Suprapubic skin (tissue), 4 donors: ENCODE measurements around the gene SYT12. TPM values are rescaled to one million over a fixed set of nuclear protein-coding genes. Genes with fewer than 3 reads are reported as not detected.

Experiments used
- DNase-seq, 2 donors: peaks; one replicate each; pipeline ENCODE4 v3.0.0-alpha.2; 2019; ENCODE audit warnings: low spot score in 2 of 2
- H3K27ac ChIP-seq: fragments of 200-600 bp; sonication (generic); one replicate; pipeline ENCODE4 v1.5.1; 2019
- H3K27me3 ChIP-seq: fragments of 200-600 bp; sonication (generic); one replicate; pipeline ENCODE4 v1.5.1; 2019
- H3K36me3 ChIP-seq: fragments of 200-600 bp; sonication (generic); one replicate; pipeline ENCODE4 v1.5.1; 2019
- H3K4me1 ChIP-seq: fragments of 200-600 bp; sonication (generic); one replicate; pipeline ENCODE4 v1.5.1; 2019
- H3K4me3 ChIP-seq: fragments of 200-600 bp; sonication (generic); one replicate; pipeline ENCODE4 v1.5.1; 2019; ENCODE audit warnings: mild to moderate bottlenecking
- H3K9me3 ChIP-seq: fragments of 200-600 bp; sonication (generic); one replicate; pipeline ENCODE4 v1.5.1; 2019
- EP300 ChIP-seq: sonication (generic); formaldehyde crosslinking; IDR thresholded peaks from one replicate; pipeline ENCODE4 v1.6.1; 2017; ENCODE audit warnings: antibody characterized with exemption
- POLR2A ChIP-seq, 2 donors: fragments of 450-650 bp; IDR thresholded peaks; one replicate each; pipeline ENCODE4 v1.6.1; 2017; ENCODE audit warnings: antibody characterized with exemption in 2 of 2, mild to moderate bottlenecking in 2 of 2, moderate library complexity in 2 of 2
- POLR2AphosphoS5 ChIP-seq, 3 donors: sonication (generic); formaldehyde crosslinking; IDR thresholded peaks; one replicate each; pipeline ENCODE4 v1.6.1; 2017; ENCODE audit warnings: antibody characterized with exemption in 3 of 3
- WGBS: methylation state at CpG from one replicate; pipeline ENCODE4 v1.1.5; 2018; 5-methylcytosine and 5-hydroxymethylcytosine counted together
- total RNA-seq, 4 donors: library from RNA; depleted of rRNA; stranded (reverse); fragments of >200 nt; gene quantifications; one replicate each; pipeline ENCODE4 v1.1.0, GENCODE V29; 2016
- TF ChIP-seq, protein P1 (sequence below), 2 donors: fragments of 200-600 bp in 1 of 2; fragments of 450-650 bp in 1 of 2; sonication (generic) in 1 of 2; IDR thresholded peaks; one replicate each; pipeline ENCODE4 v1.5.1; 2016 to 2019; ENCODE audit warnings: antibody characterized with exemption in 2 of 2, mild to moderate bottlenecking in 1 of 2, moderate library complexity in 1 of 2

Gene SYT12
- total RNA-seq, 4 donors from 2014 or later, result 0.38 to 1.1 (median 0.53) TPM

DNA sequence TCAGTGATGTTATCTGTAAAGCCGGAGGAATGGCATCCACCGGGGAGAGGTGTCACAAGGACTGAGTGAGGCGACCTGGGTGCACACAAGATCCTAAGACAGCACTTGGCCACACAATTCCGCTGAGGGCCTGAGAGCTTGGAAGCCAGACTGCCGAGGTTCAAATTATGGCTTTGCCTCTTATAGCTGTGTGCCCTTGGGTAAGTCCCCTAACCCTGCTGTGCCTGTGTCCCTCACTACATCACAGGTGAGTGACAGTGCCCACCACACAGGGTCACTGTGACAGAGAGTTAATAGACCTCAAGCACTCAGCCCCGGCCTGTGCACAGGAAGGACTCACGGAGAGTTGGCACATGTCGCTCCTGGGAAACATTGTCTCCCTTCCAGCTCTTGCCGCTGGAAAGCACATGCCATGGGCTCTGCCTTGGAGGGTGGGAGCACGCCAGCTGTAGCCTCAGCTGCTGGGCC, 34.3 kb downstream of the SYT12 start:
- 47% methylated on average over 6 of the region's 10 CpGs for WGBS
- Histone ChIP-seq H3K27ac (peak overlapping the region; percentile 90), H3K4me3 (peak overlapping the region; percentile 57), H3K9me3 (no peaks in the 10 kb centered on the region), H3K27me3 (no peaks in the 10 kb centered on the region), H3K36me3 (no peaks in the 10 kb centered on the region), H3K4me1 (peaks cover 49% of the 10 kb centered on the region)
- DNase-seq, result peak in 1 of 2 donors; percentile 76
- TF ChIP-seq, protein P1, sequence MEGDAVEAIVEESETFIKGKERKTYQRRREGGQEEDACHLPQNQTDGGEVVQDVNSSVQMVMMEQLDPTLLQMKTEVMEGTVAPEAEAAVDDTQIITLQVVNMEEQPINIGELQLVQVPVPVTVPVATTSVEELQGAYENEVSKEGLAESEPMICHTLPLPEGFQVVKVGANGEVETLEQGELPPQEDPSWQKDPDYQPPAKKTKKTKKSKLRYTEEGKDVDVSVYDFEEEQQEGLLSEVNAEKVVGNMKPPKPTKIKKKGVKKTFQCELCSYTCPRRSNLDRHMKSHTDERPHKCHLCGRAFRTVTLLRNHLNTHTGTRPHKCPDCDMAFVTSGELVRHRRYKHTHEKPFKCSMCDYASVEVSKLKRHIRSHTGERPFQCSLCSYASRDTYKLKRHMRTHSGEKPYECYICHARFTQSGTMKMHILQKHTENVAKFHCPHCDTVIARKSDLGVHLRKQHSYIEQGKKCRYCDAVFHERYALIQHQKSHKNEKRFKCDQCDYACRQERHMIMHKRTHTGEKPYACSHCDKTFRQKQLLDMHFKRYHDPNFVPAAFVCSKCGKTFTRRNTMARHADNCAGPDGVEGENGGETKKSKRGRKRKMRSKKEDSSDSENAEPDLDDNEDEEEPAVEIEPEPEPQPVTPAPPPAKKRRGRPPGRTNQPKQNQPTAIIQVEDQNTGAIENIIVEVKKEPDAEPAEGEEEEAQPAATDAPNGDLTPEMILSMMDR (IDR thresholded peaks at IDR 0.05), result no peak
- TF ChIP-seq POLR2A (IDR thresholded peaks at IDR 0.05) (no peak), EP300 (no peak), POLR2AphosphoS5 (IDR thresholded peaks at IDR 0.05) (no peak)

DNA sequence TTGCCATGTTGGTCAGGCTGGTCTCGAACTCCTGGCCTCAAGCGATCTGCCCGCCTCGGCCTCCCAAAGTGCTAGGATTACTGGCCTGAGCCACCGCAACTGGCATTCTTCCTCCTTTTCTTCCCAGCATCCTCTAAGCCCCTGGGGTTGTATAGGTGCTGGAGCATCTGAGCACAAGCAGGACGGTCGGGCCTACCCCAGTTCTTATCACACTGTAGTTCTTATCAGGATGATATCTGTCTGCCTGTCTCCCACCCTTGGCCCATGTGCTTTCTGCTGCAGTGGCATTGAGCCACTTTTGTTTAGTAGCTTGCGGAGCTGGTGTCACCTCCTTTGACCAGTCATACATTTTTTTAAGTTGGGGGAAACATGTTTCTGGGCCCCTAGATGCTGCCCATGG, 35.6 kb downstream of the SYT12 start:
- no peak overlapping the region for H3K4me3 ChIP-seq
- peaks cover 40% of the 10 kb centered on the region for H3K4me1 ChIP-seq
- no peak overlapping the region for H3K27ac ChIP-seq
- no peaks in the 10 kb centered on the region for H3K27me3 ChIP-seq
- no peak for TF ChIP-seq POLR2AphosphoS5 (IDR thresholded peaks at IDR 0.05)
- TF ChIP-seq POLR2A (IDR thresholded peaks at IDR 0.05), result no peak
- TF ChIP-seq, protein P1 (IDR thresholded peaks at IDR 0.05), result no peak
- no peak for TF ChIP-seq EP300
- DNase-seq, result no peak
- no peaks in the 10 kb centered on the region for H3K9me3 ChIP-seq
- WGBS, result 86% methylated on average over 8 of the region's 8 CpGs
- no peaks in the 10 kb centered on the region for H3K36me3 ChIP-seq

DNA sequence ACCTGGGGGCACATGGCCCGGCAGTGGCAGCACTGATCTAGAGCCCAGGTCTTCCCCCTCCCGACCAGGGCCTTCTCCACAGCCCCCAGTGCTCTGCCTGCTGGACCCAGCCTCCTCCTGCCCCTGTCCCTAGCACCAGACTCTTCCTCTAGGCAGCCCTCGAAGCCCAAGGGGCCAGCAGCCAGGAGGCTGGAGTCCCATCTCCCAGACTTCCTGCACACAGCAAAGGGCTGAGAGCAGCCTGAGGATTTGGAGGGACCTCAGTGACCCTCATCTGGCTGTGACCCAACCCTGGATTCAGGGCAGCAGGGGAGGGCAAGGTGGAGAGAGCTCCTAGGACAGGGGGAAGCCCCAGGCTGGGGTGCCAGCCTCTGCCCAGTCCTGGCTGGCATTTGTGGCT, 36.7 kb downstream of the SYT12 start:
- TF ChIP-seq POLR2AphosphoS5 (IDR thresholded peaks at IDR 0.05) (no peak), POLR2A (IDR thresholded peaks at IDR 0.05) (no peak), EP300 (no peak)
- TF ChIP-seq, protein P1 (IDR thresholded peaks at IDR 0.05), result no peak
- H3K27me3 ChIP-seq, result no peaks in the 10 kb centered on the region
- H3K4me3 ChIP-seq, result no peak overlapping the region
- 97% methylated on average over 2 of the region's 3 CpGs for WGBS
- H3K4me1 ChIP-seq, result peaks cover 32% of the 10 kb centered on the region
- no peak for DNase-seq
- H3K9me3 ChIP-seq, result no peaks in the 10 kb centered on the region
- H3K36me3 ChIP-seq, result no peaks in the 10 kb centered on the region
- no peak overlapping the region for H3K27ac ChIP-seq

DNA sequence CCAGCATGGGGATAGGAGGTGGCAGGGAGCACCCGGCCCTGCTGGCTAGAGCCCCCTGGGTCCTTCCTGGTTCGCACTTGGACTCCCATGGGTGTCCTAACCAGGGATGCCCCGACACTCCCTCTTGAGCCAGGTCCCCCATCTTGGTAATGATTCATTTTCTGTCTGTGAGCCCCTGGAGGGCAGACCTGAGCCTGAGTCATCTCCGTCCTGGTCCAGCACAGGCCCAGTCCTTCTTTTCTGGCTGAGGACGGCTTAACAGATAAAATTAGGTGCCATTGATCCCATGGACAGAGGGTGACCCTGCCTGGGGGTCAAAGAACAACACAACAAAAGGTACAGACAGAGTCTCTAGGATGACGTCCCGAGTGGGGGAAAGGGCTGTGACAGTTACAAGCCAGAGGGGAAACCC, 37.2 kb downstream of the SYT12 start:
- peaks cover 28% of the 10 kb centered on the region for H3K4me1 ChIP-seq
- WGBS, result 97% methylated on average over 6 of the region's 7 CpGs

DNA sequence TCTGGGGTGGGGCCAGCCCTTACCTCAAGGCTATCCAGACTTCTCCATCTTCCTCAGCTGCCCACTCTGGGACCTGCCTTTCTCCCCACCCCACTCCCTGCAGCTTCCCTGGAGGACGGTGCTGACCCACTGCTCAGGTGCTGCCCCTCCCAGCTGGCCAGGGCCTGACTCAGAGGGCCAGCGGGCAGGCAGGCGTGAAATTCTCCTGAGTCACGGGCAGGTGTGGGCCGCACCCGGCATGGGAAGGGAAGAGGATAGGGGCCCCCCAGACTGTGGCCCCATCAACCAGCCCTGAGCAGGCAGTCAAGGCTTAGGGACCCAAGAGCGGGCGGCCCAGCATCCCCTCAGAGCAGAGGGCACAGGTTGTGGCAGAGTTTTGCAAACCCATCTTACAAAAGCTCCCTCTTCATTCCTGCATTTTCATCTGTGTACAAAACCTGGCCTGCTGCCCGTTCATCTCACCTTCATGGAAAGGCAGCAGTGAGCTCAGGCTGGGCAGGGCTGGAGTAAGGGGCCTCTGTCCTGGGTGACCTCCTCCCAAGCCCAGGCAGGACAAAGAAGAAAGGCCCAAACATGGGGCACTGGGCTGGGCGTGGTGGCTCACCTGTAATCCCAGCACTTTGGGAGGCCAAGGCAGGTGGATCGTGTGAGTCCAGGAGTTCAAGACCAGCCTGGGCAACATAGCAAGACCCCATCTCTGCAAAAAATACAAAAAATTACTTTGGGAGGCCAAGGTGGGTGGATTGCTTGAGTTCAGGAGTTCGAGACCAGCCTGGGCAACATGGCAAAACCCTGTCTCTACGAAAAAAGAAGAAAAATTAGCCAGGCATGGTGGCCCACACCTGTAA, 39.8 kb downstream of the SYT12 start:
- H3K4me3 ChIP-seq, result no peak overlapping the region
- H3K4me1 ChIP-seq, result peaks cover 1% of the 10 kb centered on the region
- H3K9me3 ChIP-seq, result no peaks in the 10 kb centered on the region
- 82% methylated on average over 9 of the region's 13 CpGs for WGBS
- no peaks in the 10 kb centered on the region for H3K36me3 ChIP-seq
- no peak overlapping the region for H3K27ac ChIP-seq
- no peaks in the 10 kb centered on the region for H3K27me3 ChIP-seq
- no peak for TF ChIP-seq EP300
- TF ChIP-seq POLR2AphosphoS5 (IDR thresholded peaks at IDR 0.05), result no peak
- TF ChIP-seq, protein P1 (IDR thresholded peaks at IDR 0.05), result no peak
- TF ChIP-seq POLR2A (IDR thresholded peaks at IDR 0.05), result no peak
- DNase-seq, result no peak

More for the DNA sequence above, 37.2 kb downstream of the SYT12 start:
- no peaks in the 10 kb centered on the region for H3K36me3 ChIP-seq
- no peak overlapping the region for H3K27ac ChIP-seq
- no peak for DNase-seq
- H3K9me3 ChIP-seq, result no peaks in the 10 kb centered on the region
- H3K4me3 ChIP-seq, result no peak overlapping the region
- H3K27me3 ChIP-seq, result no peaks in the 10 kb centered on the region
- TF ChIP-seq POLR2A (IDR thresholded peaks at IDR 0.05) (no peak), EP300 (no peak)
